BJ (cell line): ENCODE measurements around the gene UBE2N. TPM values are rescaled to one million over a fixed set of nuclear protein-coding genes. Genes with fewer than 3 reads are reported as not detected.
"Not testable (repeated sequence)": the region's sequence is repeated elsewhere in the genome, so short reads cannot be mapped to it uniquely, and the experiment has no call there.

Experiments used
- CTCF ChIA-PET: fragments of 350-600 bp; formaldehyde crosslinking; extraction: SDS; loops from one replicate; lab custom pipeline; 2021; ENCODE audit warnings: antibody characterized with exemption, inconsistent platforms; lab: Yijun Ruan, JAX
- POLR2A ChIA-PET: fragments of 300-600 bp; sonication (Branson Sonifier 250); formaldehyde crosslinking; extraction: SDS; loops from one replicate; lab custom pipeline; 2021; ENCODE audit warnings: antibody characterized with exemption; lab: Charles Lee
- DNase-seq: peaks from one replicate; pipeline ENCODE4 v3.0.0-alpha.2; 2011; ENCODE audit warnings: low read depth
- H3K27me3 ChIP-seq: 2 replicates; pipeline ENCODE4 v1.6.0; 2011; ENCODE audit warnings: low read length; ENCODE audit not compliant: control insufficient read depth, insufficient read depth
- H3K36me3 ChIP-seq: 2 replicates; pipeline ENCODE4 v1.5.1; 2011; ENCODE audit warnings: low read length; ENCODE audit not compliant: control insufficient read depth, insufficient read depth
- H3K4me3 ChIP-seq: 2 replicates; pipeline ENCODE4 v1.5.1; 2011; ENCODE audit warnings: low read depth, mild to moderate bottlenecking, control low read depth, low read length
- polyA plus RNA-seq: library from polyadenylated mRNA; depleted of rRNA; stranded (reverse); fragments of >200 nt; gene quantifications from 2 replicates; pipeline ENCODE4 v1.2.3, GENCODE V29; 2011
- TF ChIP-seq, protein P1 (sequence below): IDR thresholded peaks from 2 replicates; pipeline ENCODE4 v1.5.1; 2011; ENCODE audit warnings: low read depth, mild to moderate bottlenecking, control low read depth, inconsistent platforms, low read length, moderate library complexity; ENCODE audit not compliant: insufficient read depth

Gene UBE2N
- polyA plus RNA-seq, 1 experiment, result 182 TPM

DNA sequence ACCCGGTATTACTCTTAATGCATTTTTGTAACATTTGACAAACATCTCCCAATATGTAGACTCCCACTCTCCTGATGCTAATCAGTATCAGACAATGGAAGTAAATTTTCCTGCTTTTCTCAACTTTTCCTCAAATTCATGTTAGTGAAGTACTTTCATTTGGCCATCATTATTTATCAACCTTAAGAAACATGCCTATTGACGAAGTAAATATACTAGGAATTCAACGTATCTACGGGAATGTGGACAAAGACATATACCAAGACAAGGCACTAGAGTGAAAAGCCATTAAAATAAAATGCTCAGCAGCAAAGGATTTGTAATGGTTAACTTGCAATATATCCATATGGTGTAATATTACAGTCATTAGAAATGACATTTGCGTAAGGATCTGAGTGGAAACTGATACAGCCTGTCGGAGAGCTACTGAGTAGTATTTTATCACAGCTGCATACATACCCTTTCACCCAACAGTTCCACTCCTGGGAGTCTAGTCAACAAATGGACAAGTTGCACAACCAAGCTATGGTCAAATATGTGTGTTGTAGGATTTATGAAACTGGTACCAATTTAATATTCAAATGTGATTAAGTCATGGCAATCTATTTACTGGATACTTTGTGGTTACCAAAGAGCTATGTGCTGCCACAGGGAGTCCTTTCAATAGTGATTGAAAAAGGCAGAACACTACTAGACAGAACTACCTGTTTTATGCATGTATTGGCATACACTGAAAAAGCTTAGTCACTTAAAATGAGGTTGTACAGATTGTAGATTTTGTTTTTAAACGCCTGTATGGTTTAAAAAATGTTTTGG lies 37.6 kb downstream of the UBE2N start:
- CTCF ChIA-PET, result interaction anchor here (0.7 to 1.3 kb wide), 3 partner anchors 11 to 19 kb away, joined by 3 to 4 read pairs (median 3); no protein-coding TSS in a partner anchor
- TF ChIP-seq, protein P1, sequence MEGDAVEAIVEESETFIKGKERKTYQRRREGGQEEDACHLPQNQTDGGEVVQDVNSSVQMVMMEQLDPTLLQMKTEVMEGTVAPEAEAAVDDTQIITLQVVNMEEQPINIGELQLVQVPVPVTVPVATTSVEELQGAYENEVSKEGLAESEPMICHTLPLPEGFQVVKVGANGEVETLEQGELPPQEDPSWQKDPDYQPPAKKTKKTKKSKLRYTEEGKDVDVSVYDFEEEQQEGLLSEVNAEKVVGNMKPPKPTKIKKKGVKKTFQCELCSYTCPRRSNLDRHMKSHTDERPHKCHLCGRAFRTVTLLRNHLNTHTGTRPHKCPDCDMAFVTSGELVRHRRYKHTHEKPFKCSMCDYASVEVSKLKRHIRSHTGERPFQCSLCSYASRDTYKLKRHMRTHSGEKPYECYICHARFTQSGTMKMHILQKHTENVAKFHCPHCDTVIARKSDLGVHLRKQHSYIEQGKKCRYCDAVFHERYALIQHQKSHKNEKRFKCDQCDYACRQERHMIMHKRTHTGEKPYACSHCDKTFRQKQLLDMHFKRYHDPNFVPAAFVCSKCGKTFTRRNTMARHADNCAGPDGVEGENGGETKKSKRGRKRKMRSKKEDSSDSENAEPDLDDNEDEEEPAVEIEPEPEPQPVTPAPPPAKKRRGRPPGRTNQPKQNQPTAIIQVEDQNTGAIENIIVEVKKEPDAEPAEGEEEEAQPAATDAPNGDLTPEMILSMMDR, result no peak
- Histone ChIP-seq H3K36me3 (no peaks in the 10 kb centered on the region), H3K27me3 (no peaks in the 10 kb centered on the region), H3K4me3 (no peak overlapping the region)
- POLR2A ChIA-PET, result interaction anchor here (0.7 kb wide), 1 partner anchor 53 kb away, joined by 3 read pairs; no protein-coding TSS in a partner anchor
- no peak for DNase-seq

- H3K27me3 ChIP-seq, result no peaks in the 10 kb centered on the region
- CTCF ChIA-PET, result interaction anchor here (1.5 kb wide), 1 partner anchor 700 kb away, joined by 3 read pairs; no protein-coding TSS in a partner anchor
- no peak for DNase-seq
- TF ChIP-seq, protein P1, result no peak
- no peak overlapping the region for H3K4me3 ChIP-seq
- POLR2A ChIA-PET, result no interaction called here
- H3K36me3 ChIP-seq, result peaks cover 2% of the 10 kb centered on the region
Measured at GRCh38 chr12:93402333-93403311, 39.1 kb downstream of the UBE2N start.

GRCh38 chr12:93399183-93399863 lies 42.4 kb downstream of the UBE2N start:
- POLR2A ChIA-PET, H3K4me3 ChIP-seq, DNase-seq, H3K36me3 ChIP-seq, H3K27me3 ChIP-seq: not testable (repeated sequence)
- CTCF ChIA-PET, result interaction anchor here (4.7 kb wide), 1 partner anchor 413 kb away, joined by 32 read pairs; no protein-coding TSS in a partner anchor

DNA sequence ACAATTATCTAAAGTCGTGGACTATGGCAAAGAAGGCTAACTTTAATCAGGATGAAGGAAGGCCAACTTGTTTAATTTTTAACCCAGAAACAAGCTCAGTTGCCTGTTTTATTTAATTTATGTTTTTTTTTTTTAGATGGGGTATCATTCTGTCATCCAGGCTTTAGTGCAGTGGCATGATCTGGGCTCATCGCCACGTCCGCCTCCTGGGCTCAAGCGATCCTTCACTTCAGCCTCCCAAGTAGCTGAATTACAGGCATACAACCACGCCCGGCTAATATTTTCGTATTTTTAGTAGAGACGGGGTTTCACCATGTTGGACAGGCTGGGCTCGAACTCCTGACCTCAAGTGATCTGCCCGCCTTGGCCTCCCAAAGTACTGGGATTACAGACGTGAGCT lies 44.3 kb downstream of the UBE2N start:
- no peaks in the 10 kb centered on the region for H3K27me3 ChIP-seq
- no peak overlapping the region for H3K4me3 ChIP-seq
- TF ChIP-seq, protein P1, result no peak
- H3K36me3 ChIP-seq, result peaks cover 4% of the 10 kb centered on the region
- DNase-seq, result no peak
- ChIA-PET POLR2A (no interaction called here), CTCF (interaction anchor here (1.0 to 4.7 kb wide), 14 partner anchors 11 to 705 kb away, joined by 3 to 32 read pairs (median 4); no protein-coding TSS in a partner anchor)

DNA sequence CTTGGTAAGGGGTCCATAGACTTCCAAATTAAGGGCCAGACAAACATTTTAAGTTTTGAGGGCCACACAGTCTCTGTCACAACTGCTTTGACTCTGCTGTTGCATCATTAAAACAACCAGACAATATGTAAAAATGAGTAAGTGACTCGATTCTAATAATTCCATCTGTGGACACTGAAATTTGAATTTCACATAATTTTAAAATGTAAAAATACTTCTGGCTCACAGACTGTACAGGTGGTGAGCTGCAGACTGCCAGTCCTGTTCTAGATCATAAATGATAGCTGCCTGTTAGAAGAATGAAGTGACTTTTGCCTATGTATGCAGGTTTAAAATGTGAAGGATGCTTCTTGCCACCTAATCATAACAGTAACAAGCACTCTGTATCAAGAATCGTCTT lies 48.3 kb downstream of the UBE2N start:
- no peak overlapping the region for H3K4me3 ChIP-seq
- H3K27me3 ChIP-seq, result no peaks in the 10 kb centered on the region
- TF ChIP-seq, protein P1, result no peak
- ChIA-PET CTCF (no interaction called here), POLR2A (no interaction called here)
- peaks cover 4% of the 10 kb centered on the region for H3K36me3 ChIP-seq
- no peak for DNase-seq
